ENCODE measurements around the gene HAAO. TPM values are rescaled to one million over a fixed set of nuclear protein-coding genes. Genes with fewer than 3 reads are reported as not detected.
"Not testable (repeated sequence)": the region's sequence is repeated elsewhere in the genome, so short reads cannot be mapped to it uniquely, and the experiment has no call there.

Gene HAAO
- total RNA-seq, 1 donor from 2014 or later: 11.4 TPM

DNA sequence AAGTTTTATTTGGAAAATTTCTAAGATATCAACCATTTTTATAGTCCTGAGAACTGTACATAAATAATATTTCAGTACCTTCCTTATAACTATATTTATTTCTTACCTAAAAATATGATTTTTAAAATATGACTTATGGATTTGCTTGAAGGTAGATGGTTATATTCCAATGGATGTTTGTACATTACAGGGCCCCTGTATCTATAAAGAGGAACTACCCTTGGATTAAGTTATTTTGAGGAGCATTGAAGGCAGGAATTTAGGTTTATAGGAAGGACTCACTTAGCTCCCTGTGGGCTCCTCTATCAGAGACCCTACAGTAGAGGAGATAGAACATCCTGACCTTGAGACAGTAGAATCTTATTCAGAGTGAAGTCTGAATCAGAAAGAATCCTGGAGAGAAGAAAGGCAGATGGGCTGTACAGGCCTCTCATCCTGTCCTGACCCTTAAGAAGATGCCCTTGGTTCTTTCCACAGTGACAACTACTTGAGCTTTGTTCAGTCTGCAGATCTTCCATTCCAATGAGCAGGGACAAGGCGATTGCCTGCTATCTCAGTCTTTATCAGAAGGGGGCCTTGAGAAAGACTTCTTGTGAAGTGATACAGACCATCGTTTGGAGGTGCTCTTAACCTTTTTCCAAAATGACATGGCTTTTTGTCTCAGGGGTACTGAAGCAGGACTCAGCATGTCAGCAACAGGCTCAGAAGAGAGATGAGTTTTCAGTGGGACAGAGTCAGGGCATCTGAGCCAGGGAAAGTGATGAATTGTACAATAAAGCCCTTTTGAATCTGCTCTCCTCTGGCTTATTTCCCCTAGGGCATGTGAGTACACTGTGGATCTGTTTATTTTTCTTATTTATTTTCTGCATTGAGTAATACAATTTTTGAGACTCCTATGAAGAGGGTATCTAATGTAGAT, 49.4 kb downstream of the HAAO start:
- peaks cover 5% of the 10 kb centered on the region for H3K4me1 Mint-ChIP-seq
- TF ChIP-seq, protein P1, sequence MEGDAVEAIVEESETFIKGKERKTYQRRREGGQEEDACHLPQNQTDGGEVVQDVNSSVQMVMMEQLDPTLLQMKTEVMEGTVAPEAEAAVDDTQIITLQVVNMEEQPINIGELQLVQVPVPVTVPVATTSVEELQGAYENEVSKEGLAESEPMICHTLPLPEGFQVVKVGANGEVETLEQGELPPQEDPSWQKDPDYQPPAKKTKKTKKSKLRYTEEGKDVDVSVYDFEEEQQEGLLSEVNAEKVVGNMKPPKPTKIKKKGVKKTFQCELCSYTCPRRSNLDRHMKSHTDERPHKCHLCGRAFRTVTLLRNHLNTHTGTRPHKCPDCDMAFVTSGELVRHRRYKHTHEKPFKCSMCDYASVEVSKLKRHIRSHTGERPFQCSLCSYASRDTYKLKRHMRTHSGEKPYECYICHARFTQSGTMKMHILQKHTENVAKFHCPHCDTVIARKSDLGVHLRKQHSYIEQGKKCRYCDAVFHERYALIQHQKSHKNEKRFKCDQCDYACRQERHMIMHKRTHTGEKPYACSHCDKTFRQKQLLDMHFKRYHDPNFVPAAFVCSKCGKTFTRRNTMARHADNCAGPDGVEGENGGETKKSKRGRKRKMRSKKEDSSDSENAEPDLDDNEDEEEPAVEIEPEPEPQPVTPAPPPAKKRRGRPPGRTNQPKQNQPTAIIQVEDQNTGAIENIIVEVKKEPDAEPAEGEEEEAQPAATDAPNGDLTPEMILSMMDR (IDR thresholded peaks at IDR 0.05): no peak
- DNase-seq (no peak), ATAC-seq (ENCODE audit: low read depth) (no peak)
- no peak overlapping the region for H3K27ac Mint-ChIP-seq
- intact Hi-C loops (cut with micrococcal nuclease): no loop called here
- H3K9me3 Mint-ChIP-seq: peaks cover 9% of the 10 kb centered on the region
- H3K27me3 Mint-ChIP-seq: no peaks in the 10 kb centered on the region
- H3K36me3 Mint-ChIP-seq (ENCODE audit: low read depth): peaks cover 21% of the 10 kb centered on the region
- ChIA-PET CTCF (interaction anchor here (1.4 kb wide), 1 partner anchor 68 kb away, joined by 4 read pairs; no protein-coding TSS in a partner anchor), POLR2A (no interaction called here)
- H3K4me3 Mint-ChIP-seq: no peak overlapping the region

- no peaks in the 10 kb centered on the region for H3K27me3 Mint-ChIP-seq
- intact Hi-C loops (cut with micrococcal nuclease): no loop called here
- ChIA-PET CTCF (no interaction called here), POLR2A (interaction anchor here (0.6 kb wide), 2 partner anchors 68 to 445 kb away, joined by 3 read pairs; no protein-coding TSS in a partner anchor)
- no peak overlapping the region for H3K4me3 Mint-ChIP-seq
- ATAC-seq (ENCODE audit: low read depth): no peak
- DNase-seq: no peak
- peaks cover 36% of the 10 kb centered on the region for H3K36me3 Mint-ChIP-seq (ENCODE audit: low read depth)
- H3K27ac Mint-ChIP-seq: no peak overlapping the region
- H3K9me3 Mint-ChIP-seq: peaks cover 15% of the 10 kb centered on the region
- TF ChIP-seq, protein P1 (IDR thresholded peaks at IDR 0.05): no peak
- peaks cover 5% of the 10 kb centered on the region for H3K4me1 Mint-ChIP-seq
These were observed 51.2 kb downstream of the HAAO start for GRCh38 chr2:42741140-42741539.

GRCh38 chr2:42736598-42737322, 55.6 kb downstream of the HAAO start:
- Mint-ChIP-seq H3K36me3 (ENCODE audit: low read depth) (peaks cover 78% of the 10 kb centered on the region), H3K27ac (no peak overlapping the region), H3K4me3 (no peak overlapping the region), H3K9me3 (peaks cover 37% of the 10 kb centered on the region), H3K27me3 (no peaks in the 10 kb centered on the region), H3K4me1 (peaks cover 5% of the 10 kb centered on the region)
- POLR2A ChIA-PET: no interaction called here
- ATAC-seq (ENCODE audit: low read depth) (no peak), DNase-seq (no peak)
- TF ChIP-seq, protein P1 (IDR thresholded peaks at IDR 0.05): no peak
- intact Hi-C loops (cut with micrococcal nuclease): no loop called here
- CTCF ChIA-PET: interaction anchor here (0.6 kb wide), 1 partner anchor 870 kb away, joined by 3 read pairs; no protein-coding TSS in a partner anchor

GRCh38 chr2:42733852-42734251, 58.5 kb downstream of the HAAO start:
- TF ChIP-seq, protein P1 (IDR thresholded peaks at IDR 0.05): no peak
- Mint-ChIP-seq H3K36me3 (ENCODE audit: low read depth) (peaks cover 85% of the 10 kb centered on the region), H3K4me3 (no peak overlapping the region), H3K9me3 (peaks cover 48% of the 10 kb centered on the region), H3K4me1 (no peaks in the 10 kb centered on the region), H3K27ac (no peak overlapping the region), H3K27me3 (no peaks in the 10 kb centered on the region)
- ChIA-PET CTCF (no interaction called here), POLR2A (no interaction called here)
- intact Hi-C loops (cut with micrococcal nuclease): no loop called here
- DNase-seq: no peak
- no peak for ATAC-seq (ENCODE audit: low read depth)

DNA sequence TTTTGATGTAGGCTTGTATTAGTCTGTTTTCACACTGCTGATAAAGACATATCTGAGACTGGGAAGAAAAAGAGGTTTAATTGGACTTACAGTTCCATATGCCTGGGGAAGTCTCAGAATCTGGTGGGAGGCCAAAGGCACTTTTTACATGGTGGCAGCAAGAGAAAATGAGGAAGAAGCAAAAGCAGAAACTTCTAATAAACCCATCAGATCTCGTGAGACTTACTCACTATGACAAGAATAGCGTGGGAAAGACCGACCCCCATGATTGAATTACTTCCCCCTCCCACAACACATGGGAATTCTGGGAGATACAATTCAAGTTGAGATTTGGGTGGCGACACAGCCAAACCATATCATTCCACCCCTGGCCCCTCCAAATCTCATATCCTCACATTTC, 61.1 kb downstream of the HAAO start:
- H3K27me3 Mint-ChIP-seq; ATAC-seq (ENCODE audit: low read depth); DNase-seq; H3K4me3 Mint-ChIP-seq; CTCF ChIA-PET; H3K4me1 Mint-ChIP-seq; intact Hi-C loops (cut with micrococcal nuclease); H3K27ac Mint-ChIP-seq; POLR2A ChIA-PET: not testable (repeated sequence)
- Mint-ChIP-seq H3K36me3 (ENCODE audit: low read depth) (peaks cover 69% of the 10 kb centered on the region), H3K9me3 (peaks cover 37% of the 10 kb centered on the region)

Data from activated B cell treated with CpG ODN at 0.5 μM for 24 hours (primary cell).